Stomach smooth muscle (tissue), 2 donors: ENCODE data around the gene MAN2B2.

Experiments
- H3K27ac ChIP-seq: one replicate; pipeline ENCODE4 v1.7.0; 2013; ENCODE audit warnings: mild to moderate bottlenecking, low read length, inconsistent platforms
- H3K27me3 ChIP-seq, 2 donors: one replicate each; pipeline ENCODE4 v1.7.0; 2013; ENCODE audit warnings: low read length in 2 of 2; ENCODE audit not compliant: insufficient read depth in 2 of 2, control insufficient read depth in 1 of 2
- H3K36me3 ChIP-seq, 2 donors: one replicate each; pipeline ENCODE4 v1.7.0; 2013; ENCODE audit warnings: low read length in 2 of 2; ENCODE audit not compliant: control insufficient read depth in 2 of 2, insufficient read depth in 2 of 2
- H3K4me1 ChIP-seq: one replicate; pipeline ENCODE4 v1.7.0; 2013; ENCODE audit warnings: low read length; ENCODE audit not compliant: control insufficient read depth, insufficient read depth
- H3K4me3 ChIP-seq, 2 donors: one replicate each; pipeline ENCODE4 v1.7.0; 2013; ENCODE audit warnings: low read length in 2 of 2
- H3K9ac ChIP-seq, 2 donors: one replicate each; pipeline ENCODE4 v1.7.0; 2013; ENCODE audit warnings: low read length in 2 of 2, mild to moderate bottlenecking in 1 of 2
- H3K9me3 ChIP-seq, 2 donors: one replicate each; pipeline ENCODE4 v1.7.0; 2013; ENCODE audit warnings: low read length in 2 of 2; ENCODE audit not compliant: control insufficient read depth in 2 of 2
- donor health status: healthy.
- donor health status: Pancreatic carcinoma.

MAN2B2 gene

DNA sequence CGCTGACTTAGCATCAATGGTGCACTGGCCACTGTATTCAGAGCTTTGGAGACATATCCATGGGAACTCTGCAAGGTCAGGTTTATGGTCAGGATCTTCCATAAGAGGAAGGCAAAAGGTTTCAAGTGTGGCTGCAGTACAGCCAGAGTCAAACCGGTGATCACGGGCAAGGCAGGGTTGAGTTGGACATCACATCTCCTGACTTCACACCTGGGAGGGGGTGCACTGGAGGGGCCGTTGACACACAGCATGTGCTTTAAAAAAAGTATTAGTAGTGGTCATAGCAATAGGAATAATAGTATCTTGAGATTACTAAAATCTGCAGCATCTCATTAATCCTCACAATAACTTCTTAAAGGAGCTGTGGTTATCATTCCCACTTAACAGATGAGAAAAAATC lies 28.9 kb upstream of the MAN2B2 start:
- Histone ChIP-seq H3K4me1 (no peaks in the 10 kb centered on the region), H3K4me3 (no peak overlapping the region), H3K9me3 (peaks cover 0 to 3% of the 10 kb centered on the region in 2 donors), H3K27ac (no peak overlapping the region), H3K27me3 (peaks cover 11% of the 10 kb centered on the region in 2 donors), H3K9ac (no peak overlapping the region), H3K36me3 (no peaks in the 10 kb centered on the region)

DNA sequence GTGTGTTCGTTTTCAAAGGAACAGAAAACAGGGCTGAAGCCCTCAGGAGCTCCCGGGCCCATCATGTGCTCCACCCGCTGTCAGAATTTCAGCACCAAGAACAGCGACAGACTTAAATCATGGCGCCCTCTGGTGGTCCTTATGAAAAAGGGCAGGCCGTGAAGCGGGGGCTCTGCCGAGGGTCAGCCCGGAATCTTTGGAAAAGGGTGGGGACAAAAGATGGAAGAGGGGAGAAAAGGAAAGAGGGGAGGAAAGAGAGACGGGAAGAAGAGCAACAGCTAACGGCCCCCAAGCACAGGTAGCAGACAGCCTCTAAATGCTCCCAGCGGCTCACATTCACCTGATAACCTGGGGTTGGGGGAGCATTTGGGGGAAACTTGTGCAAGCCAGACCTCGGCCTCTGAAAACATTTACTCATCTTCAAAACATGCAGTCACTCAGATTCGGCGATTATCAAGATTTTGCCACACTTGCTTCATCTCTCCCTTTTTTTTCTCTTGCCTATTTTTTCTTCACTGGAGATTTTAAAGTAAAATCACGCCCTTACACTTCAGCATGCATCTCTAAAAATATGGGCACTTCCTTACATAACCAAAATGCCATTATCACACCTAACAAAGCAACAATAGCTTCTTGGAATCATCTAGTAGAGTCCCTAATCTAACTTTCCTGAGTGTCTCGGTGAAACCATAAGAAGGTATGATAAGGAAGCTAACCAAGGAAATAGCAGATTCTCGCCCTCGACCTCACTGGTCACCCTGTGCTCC lies 28.1 kb upstream of the MAN2B2 start:
- no peak overlapping the region for H3K9ac ChIP-seq

DNA sequence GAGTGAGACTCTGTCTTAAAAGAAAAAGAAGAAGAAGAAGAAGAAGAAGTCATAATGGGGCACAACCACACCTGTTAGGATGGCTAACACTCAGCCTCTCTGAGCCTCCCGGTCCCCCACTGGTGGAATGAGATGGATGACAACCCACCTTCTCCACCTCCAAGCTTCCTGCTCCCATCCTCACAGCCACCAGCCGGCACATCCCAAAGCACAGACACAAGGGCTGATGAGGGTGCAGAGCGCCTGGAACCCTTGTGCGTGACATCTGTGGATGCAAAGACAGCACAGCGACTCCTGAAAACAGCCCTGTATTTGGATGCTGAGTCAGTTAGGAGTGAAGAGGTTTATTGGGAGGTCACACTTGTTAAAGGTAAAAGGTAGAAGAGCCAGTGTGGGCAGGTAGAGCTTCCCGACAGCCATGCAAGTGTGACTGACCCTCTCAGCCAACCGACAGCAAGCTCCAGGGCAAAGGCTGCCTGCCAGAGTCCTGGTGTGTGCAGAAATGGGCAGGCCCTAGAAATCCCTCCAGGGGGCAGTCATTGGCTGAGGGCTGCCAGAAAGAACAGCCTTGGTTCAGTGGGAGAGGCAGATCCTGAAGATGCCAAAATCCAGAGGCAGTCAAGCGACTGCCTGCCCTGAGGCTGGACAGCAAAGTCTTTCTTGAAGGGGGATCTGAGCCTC lies 26.6 kb upstream of the MAN2B2 start:
- Histone ChIP-seq H3K27ac (no peak overlapping the region), H3K36me3 (no peaks in the 10 kb centered on the region), H3K4me1 (no peaks in the 10 kb centered on the region), H3K27me3 (peaks cover 13 to 19% of the 10 kb centered on the region in 2 donors), H3K9me3 (peaks cover 4 to 13% of the 10 kb centered on the region in 2 donors), H3K9ac (no peak overlapping the region), H3K4me3 (no peak overlapping the region)

More for the DNA sequence above, 28.1 kb upstream of the MAN2B2 start:
- H3K4me3 ChIP-seq: no peak overlapping the region
- no peak overlapping the region for H3K27ac ChIP-seq
- no peaks in the 10 kb centered on the region for H3K36me3 ChIP-seq
- H3K9me3 ChIP-seq: peaks cover 2 to 10% of the 10 kb centered on the region in 2 donors
- H3K4me1 ChIP-seq: no peaks in the 10 kb centered on the region
- H3K27me3 ChIP-seq: peaks cover 11 to 12% of the 10 kb centered on the region in 2 donors

DNA sequence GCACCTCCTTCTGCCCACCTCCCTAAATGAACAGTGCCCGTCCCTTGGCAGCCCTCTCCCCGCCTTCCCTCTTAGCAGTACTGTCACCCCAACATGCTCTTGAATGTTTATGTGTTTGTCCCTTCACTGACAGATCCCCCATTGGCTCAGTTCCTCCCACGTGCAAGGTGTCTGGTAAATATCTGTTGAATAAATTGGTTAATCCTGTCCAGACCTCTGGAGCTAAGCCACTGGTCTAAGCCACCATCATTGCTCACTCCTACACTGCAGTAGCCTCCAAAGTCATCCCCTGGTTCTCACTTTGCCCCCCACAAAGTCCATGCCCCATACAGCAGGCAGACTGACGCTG lies 26.1 kb upstream of the MAN2B2 start:
- H3K4me1 ChIP-seq: no peaks in the 10 kb centered on the region
- no peak overlapping the region for H3K9ac ChIP-seq
- peaks cover 13 to 21% of the 10 kb centered on the region in 2 donors for H3K27me3 ChIP-seq
- H3K4me3 ChIP-seq: no peak overlapping the region
- no peak overlapping the region for H3K27ac ChIP-seq
- H3K9me3 ChIP-seq: peaks cover 4 to 13% of the 10 kb centered on the region in 2 donors
- no peaks in the 10 kb centered on the region for H3K36me3 ChIP-seq

DNA sequence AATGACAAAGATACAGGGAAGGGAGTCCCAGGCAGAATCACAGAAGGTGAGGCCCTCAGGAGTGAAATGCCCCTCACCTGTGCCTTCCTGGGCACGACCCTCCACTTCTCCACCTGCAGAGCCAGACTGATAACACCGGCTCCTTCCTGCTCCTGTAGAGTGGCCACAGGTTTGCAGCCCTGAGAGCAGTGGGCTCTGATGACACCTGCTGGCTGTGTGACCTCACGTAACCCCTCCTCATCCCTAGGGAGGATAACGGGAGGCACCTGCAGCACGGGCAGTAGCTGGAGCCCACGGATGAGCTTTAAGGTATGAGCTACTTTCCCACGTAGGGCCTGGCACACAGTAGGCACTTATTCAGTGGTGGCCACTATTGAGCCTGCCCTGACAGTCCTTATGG lies 25.5 kb upstream of the MAN2B2 start:
- Histone ChIP-seq H3K4me1 (no peaks in the 10 kb centered on the region), H3K9ac (no peak overlapping the region), H3K27ac (no peak overlapping the region), H3K4me3 (no peak overlapping the region), H3K9me3 (peaks cover 4 to 13% of the 10 kb centered on the region in 2 donors), H3K27me3 (peaks cover 13 to 21% of the 10 kb centered on the region in 2 donors), H3K36me3 (no peaks in the 10 kb centered on the region)

DNA sequence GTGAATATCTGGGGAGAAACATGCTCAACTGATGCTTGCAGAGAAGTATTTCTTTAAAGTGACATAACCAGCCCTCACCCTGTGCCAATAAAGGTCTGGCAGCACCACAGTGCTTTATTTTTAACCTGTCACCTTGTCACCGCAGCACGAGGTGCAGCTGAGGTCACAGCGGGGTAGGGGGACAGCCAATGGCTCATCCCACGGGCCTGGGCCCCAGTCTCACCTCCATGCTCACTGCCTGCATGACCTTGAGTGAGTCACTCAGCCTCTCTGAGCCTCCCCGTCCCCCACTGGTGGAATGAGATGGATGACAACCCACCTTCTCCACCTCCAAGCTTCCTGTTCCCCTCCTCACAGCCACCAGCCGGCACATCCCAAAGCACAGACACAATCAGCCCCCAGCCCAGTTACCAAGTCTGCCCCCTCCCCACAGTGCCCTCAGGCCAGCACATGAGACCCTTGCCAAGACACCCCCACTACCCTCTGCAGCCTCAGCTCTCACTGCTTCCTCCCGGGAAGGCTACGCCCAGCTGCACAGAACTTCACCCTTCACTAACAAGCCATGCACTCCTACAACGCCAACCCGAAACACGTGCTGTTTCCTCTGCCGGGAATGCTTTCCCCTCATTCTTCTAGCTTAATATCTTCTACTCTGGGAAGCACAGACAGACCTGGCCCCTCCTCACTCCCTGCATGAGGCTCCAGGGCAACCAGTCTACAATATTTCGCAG lies 24.9 kb upstream of the MAN2B2 start:
- no peak overlapping the region for H3K9ac ChIP-seq
- H3K4me3 ChIP-seq: no peak overlapping the region
- peaks cover 13 to 21% of the 10 kb centered on the region in 2 donors for H3K27me3 ChIP-seq
- no peak overlapping the region for H3K27ac ChIP-seq
- no peaks in the 10 kb centered on the region for H3K4me1 ChIP-seq
- H3K36me3 ChIP-seq: no peaks in the 10 kb centered on the region
- H3K9me3 ChIP-seq: peaks cover 4 to 13% of the 10 kb centered on the region in 2 donors

DNA sequence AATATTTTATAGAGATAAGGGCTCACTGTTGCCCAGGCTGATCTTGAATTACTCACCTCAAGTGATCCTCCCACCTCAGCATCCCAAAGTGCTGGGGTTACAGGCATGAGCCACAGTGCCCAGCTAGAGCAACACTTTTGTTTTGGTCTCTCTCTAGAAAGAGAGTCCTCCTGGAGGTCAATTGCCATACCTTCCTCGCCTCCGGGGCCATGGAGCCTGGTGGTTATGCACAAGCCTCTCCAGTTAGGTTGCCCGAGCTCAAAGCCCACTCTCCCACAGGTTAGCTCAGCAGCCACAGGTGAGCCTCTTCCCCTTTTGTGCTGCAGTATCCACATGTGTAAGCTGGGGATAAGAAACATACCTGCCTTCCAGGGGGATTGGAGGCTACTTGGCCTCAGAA lies 24.2 kb upstream of the MAN2B2 start:
- no peak overlapping the region for H3K27ac ChIP-seq
- H3K4me3 ChIP-seq: no peak overlapping the region
- no peak overlapping the region for H3K9ac ChIP-seq
- H3K9me3 ChIP-seq: peaks cover 4 to 13% of the 10 kb centered on the region in 2 donors
- H3K4me1 ChIP-seq: no peaks in the 10 kb centered on the region
- peaks cover 13 to 20% of the 10 kb centered on the region in 2 donors for H3K27me3 ChIP-seq
- no peaks in the 10 kb centered on the region for H3K36me3 ChIP-seq

DNA sequence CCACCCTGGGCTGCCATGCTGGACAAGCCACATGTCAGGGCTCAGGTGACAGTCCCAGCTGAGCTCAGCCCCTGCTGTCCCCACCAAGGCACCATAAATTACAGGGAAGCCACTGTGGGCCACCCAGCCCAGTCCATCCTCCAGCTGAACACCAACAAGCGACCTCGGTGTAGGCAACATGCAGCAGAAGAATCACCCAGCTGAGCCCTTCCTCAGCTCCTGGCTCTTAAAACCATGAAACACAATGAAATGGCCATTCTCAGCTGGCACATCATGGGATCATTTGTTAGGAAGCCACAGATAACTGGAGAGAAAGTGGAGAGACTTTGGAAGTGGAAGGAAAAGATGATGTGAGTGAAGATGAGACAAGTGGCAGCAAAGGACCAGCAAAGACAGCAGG lies 23.3 kb upstream of the MAN2B2 start:
- Histone ChIP-seq H3K9me3 (peaks cover 4 to 13% of the 10 kb centered on the region in 2 donors), H3K4me3 (no peak overlapping the region), H3K4me1 (no peaks in the 10 kb centered on the region), H3K36me3 (no peaks in the 10 kb centered on the region), H3K27me3 (peaks cover 15 to 27% of the 10 kb centered on the region in 2 donors), H3K9ac (no peak overlapping the region), H3K27ac (no peak overlapping the region)

DNA sequence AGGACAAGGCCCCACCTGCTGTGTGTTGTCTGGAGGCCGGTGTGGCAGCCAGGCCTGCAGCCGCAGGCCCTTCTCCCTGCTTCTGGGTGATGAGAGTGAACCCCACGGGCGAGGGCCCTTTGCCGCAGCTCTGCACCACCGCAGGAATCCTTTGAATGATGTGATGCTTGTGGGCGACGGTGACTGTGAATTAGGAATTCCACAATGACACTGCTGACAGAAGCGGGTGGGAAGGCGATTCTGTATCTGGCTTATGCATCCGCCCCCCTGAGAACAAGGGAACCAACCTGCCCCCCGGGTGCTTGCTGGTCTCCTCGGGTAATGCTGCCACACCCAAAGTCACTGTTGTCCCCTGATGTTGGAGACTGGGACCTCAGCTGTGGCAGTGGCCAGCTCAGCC lies 19.5 kb upstream of the MAN2B2 start:
- Histone ChIP-seq H3K4me3 (no peak overlapping the region), H3K9ac (no peak overlapping the region), H3K4me1 (no peaks in the 10 kb centered on the region), H3K27ac (no peak overlapping the region), H3K27me3 (peaks cover 14 to 30% of the 10 kb centered on the region in 2 donors), H3K9me3 (peaks cover 4 to 13% of the 10 kb centered on the region in 2 donors), H3K36me3 (no peaks in the 10 kb centered on the region)

DNA sequence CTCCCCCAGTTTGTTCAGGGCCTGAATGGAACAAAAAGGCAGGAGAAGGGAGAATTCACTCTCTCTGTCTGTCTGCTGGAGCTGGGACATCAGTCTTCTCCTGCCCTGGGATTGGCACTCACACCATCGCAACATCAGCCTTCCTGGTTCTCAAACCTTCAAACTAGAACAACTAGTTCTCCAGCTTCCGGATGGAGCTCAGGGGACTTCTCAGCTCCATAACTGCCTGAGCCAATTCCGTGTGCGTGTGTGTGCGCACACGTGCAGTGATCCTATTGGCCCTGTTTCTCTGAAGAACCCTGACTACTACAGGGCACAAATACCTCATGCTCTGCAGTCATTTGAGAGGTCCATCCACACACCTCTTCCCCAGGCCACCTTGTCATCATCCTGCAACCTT lies 18.7 kb upstream of the MAN2B2 start:
- no peak overlapping the region for H3K27ac ChIP-seq
- H3K9ac ChIP-seq: no peak overlapping the region
- peaks cover 14 to 35% of the 10 kb centered on the region in 2 donors for H3K27me3 ChIP-seq
- H3K9me3 ChIP-seq: peaks cover 4 to 8% of the 10 kb centered on the region in 2 donors
- H3K4me1 ChIP-seq: no peaks in the 10 kb centered on the region
- no peaks in the 10 kb centered on the region for H3K36me3 ChIP-seq
- no peak overlapping the region for H3K4me3 ChIP-seq
